Bronchial smooth muscle cell (primary cell): ENCODE data around the gene TESK2. TPM values are rescaled to one million over a fixed set of nuclear protein-coding genes. Genes with fewer than 3 reads are reported as not detected.

ENCODE experiments used
- total RNA-seq: library from RNA; depleted of rRNA; stranded (reverse); fragments of >200 nt; gene quantifications from 2 replicates; pipeline ENCODE4 v1.2.1, GENCODE V29; 2014

Gene TESK2, protein sequence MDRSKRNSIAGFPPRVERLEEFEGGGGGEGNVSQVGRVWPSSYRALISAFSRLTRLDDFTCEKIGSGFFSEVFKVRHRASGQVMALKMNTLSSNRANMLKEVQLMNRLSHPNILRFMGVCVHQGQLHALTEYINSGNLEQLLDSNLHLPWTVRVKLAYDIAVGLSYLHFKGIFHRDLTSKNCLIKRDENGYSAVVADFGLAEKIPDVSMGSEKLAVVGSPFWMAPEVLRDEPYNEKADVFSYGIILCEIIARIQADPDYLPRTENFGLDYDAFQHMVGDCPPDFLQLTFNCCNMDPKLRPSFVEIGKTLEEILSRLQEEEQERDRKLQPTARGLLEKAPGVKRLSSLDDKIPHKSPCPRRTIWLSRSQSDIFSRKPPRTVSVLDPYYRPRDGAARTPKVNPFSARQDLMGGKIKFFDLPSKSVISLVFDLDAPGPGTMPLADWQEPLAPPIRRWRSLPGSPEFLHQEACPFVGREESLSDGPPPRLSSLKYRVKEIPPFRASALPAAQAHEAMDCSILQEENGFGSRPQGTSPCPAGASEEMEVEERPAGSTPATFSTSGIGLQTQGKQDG
- 3.4 and 3.8 TPM in 2 replicates for total RNA-seq

DNA sequence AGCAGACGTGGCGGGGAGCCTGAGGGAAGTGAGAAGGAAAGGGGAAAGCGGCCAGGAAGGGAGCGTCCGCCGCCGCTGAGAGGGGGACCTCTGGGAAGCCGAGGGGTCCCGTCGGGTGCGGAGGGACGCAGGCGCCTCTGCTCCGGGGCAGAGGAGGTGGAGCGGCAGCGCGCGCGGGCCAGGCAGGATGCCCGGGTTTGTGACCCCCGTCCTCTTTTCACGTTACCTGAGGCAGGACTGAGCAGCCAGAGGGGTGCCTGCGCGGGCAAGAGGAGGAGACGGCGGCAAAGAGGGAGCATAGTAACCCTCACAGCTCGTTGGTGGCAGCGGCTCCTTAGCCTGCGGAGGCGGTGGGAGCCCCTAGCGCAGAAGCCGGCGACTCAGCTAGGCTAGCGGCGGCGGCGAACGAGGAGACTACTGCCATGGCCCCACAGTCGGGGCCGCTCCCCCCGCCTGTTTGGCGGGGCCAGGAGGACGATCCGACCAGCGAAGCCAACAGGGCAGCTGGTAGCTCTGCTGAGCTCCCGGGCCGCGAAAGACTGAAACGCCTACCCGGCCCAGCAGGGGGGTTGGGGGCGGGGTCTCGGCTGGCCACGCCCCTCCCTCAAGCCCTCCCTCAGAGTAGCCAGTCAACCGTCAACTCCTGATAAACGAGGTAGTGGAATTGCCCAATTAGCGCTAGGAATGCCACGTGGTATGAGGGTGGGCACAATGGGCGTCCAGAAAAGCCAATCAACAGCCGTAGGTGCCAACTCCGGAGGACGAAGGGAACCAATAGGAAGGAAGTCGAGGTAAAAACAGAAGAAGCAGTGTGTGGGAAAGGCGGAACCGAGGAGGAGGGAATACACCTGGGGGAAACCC, at the start of gene TESK2:
TSS of gene TESK2 (minus strand) at position 538 of the 861 bp plus-strand sequence. CDS start 33,378 bp downstream, outside the sequence.

DNA sequence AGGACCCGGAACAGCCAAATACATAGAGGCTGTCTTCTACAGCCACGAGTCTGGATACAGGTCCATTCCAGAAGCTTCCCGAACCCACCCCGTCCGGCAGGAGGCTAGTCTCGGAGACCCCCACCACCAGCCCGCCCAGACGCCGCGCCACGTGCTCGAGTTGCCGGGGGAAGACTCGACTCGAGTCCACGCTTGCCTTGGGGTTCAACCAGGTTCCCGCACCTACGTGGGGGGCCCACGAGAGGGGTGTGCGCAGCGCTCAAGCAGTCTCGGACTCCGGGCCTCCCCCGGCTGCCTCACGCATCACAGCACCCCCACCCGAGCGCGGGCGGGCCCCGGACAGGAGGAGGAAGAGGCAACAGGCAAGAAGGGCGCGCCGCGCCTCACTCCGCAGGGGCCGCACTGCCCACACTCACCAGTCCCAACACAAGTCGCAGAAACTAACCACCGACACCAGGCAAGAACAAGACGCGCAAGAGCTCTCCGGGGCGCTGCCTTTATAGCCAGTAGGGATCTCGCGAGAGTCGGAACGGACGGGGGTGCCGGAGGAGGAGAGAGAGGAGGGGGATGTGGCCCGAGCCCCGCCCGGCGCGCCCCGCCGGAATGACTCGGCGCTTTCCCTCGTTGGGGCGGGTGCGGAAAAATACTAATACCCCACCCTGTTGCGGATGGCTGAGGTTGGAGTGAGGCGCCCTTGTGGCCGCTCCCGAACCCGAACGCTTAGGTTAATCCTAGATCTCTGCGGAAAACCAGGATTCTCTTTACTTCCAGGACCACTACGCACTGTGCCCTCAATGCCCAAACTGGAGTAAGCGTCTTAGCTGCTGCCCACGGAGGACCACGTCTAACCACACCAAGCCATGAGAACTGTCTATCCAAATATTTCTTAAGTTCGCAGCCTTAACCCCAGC, 30.7 kb upstream of the TESK2 start, which contains the start of gene PRDX1:
TSS of gene PRDX1 (minus strand) at position 472 of the 911 bp plus-strand sequence. CDS start 2,841 bp downstream, outside the sequence.

DNA sequence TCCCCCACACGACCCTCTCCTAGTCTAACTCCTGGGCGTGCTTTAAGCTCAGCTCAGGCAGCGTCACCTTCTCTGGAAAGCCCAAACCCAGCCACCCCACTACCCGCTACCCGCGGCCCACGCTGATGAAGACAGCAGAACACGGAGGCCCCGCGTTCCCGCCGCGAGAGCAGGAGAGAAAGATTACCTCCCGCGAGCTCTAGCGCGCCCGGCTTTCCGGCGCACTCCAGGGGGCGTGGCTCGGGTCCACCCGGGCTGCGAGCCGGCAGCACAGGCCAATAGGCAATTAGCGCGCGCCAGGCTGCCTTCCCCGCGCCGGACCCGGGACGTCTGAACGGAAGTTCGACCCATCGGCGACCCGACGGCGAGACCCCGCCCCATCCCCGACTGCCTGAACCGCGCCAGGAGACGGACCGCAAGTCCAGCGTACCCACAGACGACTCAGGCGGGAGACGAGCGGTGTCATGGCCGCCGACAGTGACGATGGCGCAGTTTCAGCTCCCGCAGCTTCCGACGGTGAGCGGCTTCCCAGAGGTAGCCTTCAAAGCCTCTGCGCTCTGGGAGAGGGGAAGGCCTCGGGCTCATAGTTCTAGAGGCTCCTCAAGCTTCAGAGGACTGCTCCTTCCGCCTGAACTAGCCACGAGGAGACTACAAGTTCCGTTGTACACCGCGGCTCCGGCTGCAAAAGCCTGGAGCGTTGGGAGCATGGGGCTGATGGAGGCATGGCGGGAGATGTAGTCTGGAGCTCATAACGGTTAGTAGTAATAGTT, 151.0 kb downstream of the TESK2 start, which contains the start of the genes MUTYH and TOE1:
TSS of gene MUTYH (minus strand) at position 652 of the 770 bp plus-strand sequence. CDS start 5,935 bp downstream, outside the sequence.
TSS of gene TOE1 (plus strand) at position 382 of the 770 bp plus-strand sequence. CDS start at position 465, 83 bp downstream.

DNA sequence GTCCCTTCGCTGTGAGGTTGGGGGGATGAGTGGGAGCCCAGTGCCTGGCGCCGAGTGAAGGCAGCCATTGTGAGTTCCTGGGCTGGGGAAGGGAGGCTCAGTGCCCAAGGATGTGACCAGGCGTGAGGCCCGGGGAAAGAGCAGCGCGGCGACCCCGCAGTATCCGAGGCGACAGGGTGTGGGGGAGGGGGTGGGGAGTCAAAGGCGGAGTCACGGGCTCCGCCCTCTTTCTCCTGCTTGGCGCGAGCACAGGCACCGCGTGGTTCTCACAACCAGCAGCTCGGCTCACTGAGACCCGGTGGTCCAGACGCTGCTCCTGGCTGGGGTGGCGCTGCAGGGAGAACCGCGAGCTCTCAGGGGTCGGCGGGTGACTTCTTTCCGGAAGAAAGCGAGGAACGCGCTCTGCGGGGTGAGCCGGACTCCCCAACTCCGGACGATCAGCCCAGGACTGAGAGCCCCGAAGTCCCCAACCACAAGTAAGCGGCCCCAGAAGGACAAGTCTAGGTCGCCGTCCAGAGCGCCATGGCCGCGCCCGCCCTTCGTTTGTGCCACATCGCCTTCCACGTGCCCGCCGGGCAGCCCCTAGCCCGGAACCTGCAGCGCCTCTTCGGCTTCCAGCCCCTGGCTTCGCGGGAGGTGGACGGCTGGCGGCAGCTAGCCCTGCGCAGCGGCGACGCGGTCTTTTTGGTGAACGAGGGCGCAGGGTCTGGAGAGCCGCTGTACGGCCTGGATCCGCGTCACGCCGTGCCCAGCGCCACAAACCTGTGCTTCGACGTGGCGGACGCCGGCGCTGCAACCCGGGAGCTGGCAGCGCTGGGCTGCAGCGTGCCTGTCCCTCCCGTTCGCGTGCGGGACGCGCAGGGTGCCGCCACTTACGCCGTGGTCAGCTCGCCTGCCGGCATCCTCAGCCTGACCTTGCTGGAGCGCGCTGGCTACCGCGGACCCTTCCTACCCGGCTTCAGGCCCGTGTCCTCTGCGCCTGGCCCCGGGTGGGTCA, 164.0 kb downstream of the TESK2 start, which contains the start of gene HPDL:
TSS of gene HPDL (plus strand) at position 269 of the 997 bp plus-strand sequence. CDS start at position 523, 254 bp downstream.

Other genes with a start within 250 kb of the TESK2 start
- 0.16 and 0.26 TPM in 2 replicates for gene HPDL, start 164.3 kb downstream of the TESK2 start, total RNA-seq
- 6.6 and 13.1 TPM in 2 replicates for gene TOE1, start 151.0 kb downstream of the TESK2 start, total RNA-seq
- 11.8 and 20.8 TPM in 2 replicates for gene MUTYH, start 150.7 kb downstream of the TESK2 start, total RNA-seq
- gene CCDC163, start 8.9 kb upstream of the TESK2 start, total RNA-seq, result 0.34 and 0.79 TPM in 2 replicates
- gene MMACHC, start 9.1 kb upstream of the TESK2 start, total RNA-seq, result 1.1 and 1.5 TPM in 2 replicates
- 504 and 567 TPM in 2 replicates for gene PRDX1, start 30.7 kb upstream of the TESK2 start, total RNA-seq
- 146 and 161 TPM in 2 replicates for gene AKR1A1, start 59.7 kb upstream of the TESK2 start, total RNA-seq
- 34.9 and 39.7 TPM in 2 replicates for gene NASP, start 92.9 kb upstream of the TESK2 start, total RNA-seq
- 0.77 and 0.79 TPM in 2 replicates for gene CCDC17, start 132.9 kb upstream of the TESK2 start, total RNA-seq
- gene GPBP1L1, start 195.4 kb upstream of the TESK2 start, total RNA-seq, result 58.3 and 70.2 TPM in 2 replicates
- gene TMEM69, start 197.0 kb upstream of the TESK2 start, total RNA-seq, result 5.8 and 11.0 TPM in 2 replicates